ENCODE data around the gene AGPAT2.

AGPAT2 gene

DNA sequence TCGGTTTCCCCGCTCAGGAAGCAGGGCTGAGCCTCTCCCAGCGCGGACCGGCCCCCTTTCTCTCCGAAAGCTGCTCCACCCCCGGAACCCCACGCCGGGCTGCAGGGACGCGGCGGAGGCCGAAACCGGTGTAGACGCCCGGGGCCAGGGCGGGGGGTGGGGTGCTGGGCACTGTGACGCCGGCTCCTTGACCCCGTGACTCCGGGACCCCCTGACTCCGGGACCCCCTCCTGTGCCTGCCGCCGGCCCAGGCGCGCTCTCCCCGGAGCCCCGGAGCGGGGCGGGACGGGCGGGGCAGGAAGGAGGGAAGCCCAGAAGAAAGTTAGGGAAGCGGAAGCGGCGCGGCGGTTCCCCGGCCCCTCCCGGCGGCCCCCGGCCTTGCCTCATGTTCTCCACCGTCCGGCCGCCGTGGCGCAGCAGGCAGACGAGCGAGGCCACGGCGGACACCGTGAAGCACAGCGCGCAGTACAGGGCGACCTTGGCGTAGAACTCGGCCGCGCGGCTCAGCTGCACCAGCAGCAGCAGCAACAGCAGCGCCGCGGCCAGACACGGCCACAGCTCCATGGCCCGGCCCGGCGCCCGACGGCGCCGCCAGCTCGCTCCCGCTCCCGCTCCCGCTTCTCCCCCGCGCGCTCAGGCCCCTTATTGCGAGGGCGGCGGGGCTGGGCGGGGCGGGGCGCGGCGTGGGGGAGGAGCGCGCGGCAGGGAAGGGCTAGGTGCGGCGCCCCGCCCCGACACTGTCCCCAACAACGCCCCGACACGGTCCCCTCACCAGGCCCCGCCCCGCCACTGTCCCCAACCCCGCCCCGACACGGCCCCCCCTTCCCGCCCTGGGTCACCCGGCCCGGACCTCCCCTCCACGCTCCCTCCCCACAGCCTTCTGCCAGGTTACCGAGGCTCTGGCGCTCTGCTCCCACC lies at the start of gene AGPAT2:
TSS of gene AGPAT2 (minus strand) at position 664 of the 918 bp plus-strand sequence. CDS start at position 564, 100 bp downstream.
- peak; percentile 70 for DNase-seq

DNA sequence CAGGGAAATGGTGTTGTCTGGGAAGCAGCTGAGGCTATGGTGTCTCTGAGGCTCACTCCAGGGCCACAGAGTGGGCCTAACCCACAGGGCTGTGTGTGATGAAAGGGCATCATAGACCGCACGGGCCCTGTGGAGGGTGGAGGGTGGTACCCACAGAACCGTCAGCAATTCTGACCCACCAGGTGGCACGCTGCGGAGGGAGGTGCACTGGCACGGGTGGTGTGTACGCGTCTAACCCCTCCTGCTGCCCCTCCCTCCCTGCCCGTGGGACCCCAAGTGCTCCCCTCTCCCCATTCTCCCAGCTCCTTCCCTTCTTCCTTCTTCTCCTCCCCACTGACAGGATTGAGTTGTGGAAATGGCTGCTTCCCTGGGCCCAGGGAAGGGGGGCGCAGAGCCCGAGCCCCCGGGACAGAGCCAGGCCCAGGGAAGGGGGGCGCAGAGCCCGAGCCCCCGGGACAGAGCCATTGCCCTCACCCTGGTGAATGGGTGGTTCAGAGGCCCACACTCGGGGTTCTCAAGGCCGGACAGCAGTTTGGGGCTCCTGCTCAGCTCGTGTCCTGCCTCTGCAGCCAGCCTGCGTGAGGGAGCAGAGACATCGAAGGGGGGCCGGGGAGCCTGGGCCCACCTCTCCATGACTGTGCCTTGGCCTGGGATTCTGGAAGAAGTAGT lies 48.7 kb upstream of the AGPAT2 start:
- DNase-seq: no peak

DNA sequence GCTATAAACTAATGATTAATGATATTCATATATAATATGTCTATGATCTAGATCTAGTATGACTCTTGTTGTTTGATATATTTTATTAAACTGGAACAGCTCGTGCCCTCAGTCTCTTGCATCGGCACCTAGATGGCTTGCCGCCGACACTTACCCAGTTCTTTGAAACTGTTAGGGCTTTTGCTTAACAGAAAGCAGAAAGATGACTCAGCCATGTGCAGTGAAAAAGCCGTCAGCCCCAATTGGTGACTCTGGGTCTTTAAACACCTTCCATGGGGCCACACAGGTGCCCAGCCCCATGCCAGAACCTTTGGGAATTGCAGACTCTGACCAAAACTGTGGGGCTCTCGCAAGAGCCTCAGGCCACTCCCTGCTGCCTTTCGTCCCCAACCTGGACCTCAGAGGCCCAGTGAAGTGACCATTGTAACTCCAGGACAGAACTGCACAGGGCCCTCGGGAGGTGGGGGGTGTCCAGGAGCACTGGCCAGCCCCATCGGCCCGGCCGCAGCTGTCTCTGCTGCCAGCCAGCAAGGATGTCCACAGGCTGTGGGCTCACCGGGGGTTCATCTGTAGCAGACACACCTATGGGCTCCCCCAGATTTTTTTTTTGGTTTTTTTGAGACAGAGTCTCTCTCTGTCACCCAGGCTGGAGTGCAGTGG lies 47.7 kb upstream of the AGPAT2 start:
- DNase-seq: no peak

DNA sequence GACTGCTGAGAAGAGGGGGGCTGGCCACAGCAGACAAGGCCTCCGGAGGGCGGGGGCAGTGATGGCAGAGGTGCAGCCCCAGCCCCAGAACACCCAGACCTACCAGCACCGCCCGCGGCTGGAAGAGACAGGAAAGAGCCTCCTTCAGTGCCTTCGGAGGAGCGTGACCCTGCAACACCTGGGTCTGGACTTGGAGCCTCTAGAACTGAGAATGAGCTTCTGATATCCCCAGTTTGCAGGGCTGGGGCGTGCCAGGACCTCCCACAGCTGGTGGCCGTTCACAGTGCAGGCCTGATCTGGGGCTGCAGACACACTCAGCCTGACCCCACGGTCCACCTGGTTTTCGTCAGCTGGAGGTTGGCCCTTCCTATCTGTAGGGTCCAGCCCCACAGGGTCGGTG lies 46.4 kb upstream of the AGPAT2 start:
- no peak for DNase-seq

- DNase-seq: no peak
Measured at GRCh38 chr9:136732444-136733178, 45.4 kb upstream of the AGPAT2 start.

GRCh38 chr9:136729926-136730325 lies 42.7 kb upstream of the AGPAT2 start:
- no peak for DNase-seq

- no peak for DNase-seq
Measured at GRCh38 chr9:136729144-136729543, 41.9 kb upstream of the AGPAT2 start.

DNA sequence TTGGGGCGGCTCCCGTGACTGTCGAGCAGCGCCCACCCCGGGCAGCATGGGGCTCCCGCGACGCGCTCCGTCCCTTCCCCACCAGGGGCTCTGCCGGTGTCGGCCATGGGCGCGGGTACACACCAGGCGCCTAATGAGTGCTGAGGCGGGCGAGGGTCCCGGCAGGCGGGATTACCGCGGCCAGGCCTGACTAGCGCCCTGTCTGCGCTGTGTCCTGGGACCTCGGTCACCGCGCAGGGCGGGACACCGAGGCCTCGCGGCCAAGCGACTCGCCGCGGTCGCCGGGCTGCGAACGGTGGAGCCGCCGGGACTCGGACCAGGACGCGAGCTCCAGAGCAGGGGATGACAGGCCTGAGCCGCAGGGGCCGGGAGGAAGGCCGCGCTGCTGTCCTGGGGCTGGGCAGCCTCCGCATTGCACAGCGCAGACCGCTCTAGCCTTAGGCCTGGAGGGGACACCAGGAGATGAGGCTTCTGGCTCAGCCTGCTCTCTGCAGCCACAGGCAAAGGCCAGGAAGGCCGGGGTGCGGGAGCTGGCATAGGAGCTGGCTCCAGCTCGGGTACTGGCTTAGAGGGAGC lies 41.4 kb upstream of the AGPAT2 start:
- no peak for DNase-seq

DNA sequence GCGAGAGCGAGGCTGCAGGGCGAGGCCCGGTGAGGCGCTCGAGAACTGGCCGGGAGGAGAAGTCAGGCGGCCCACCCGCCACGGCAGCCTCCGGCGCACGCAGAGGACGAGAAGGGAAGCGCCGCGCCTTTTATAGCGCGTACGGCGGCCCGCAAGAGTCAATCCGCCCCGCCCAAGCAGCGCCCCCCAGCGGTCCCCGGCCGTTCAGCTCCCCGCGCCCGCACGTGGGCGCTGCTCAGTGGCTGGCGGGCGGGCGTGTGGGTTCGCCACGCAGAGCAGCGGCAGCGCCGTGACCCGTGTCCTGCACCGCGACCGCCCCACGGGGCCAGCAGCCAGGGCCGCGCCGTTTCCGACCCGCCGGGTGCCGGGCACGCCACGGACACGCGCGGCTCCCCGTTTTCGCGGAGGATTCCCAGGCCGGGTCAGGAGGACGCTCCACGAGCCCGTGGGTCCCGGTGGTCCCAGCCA lies 40.9 kb upstream of the AGPAT2 start:
- peak; percentile 92 for DNase-seq

DNA sequence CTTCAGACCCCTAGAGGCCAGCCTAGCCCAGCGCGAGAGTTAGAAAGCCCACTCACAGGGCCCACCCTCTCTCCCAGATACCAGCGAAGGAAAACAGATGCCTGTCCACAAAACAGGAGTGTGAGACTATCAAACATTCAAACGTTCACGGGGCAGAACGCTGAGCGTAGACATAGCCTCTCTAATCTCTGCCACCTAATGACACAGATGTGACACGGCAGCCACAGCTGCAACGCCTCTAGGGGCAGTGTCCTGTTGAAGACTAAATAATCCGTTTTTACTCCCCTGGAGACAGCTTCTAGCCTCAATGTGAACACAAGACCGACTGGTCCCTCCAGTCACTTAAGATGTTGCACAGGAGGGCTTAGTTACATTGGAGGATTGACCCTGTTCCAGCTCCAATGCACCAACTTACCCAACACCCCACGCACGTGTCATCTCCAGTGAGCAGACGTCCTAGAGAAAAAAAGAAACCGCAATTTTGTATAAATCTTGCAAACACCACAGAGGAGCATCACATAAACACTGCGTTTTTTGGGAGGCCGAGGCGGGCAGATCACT lies 39.5 kb upstream of the AGPAT2 start:
- peak; percentile 64 for DNase-seq

GRCh38 chr9:136726118-136726517 lies 38.9 kb upstream of the AGPAT2 start:
- no peak for DNase-seq

- no peak for DNase-seq
Measured at GRCh38 chr9:136725612-136726011, 38.4 kb upstream of the AGPAT2 start.

GRCh38 chr9:136724772-136725171 lies 37.5 kb upstream of the AGPAT2 start:
- DNase-seq: no peak

DNA sequence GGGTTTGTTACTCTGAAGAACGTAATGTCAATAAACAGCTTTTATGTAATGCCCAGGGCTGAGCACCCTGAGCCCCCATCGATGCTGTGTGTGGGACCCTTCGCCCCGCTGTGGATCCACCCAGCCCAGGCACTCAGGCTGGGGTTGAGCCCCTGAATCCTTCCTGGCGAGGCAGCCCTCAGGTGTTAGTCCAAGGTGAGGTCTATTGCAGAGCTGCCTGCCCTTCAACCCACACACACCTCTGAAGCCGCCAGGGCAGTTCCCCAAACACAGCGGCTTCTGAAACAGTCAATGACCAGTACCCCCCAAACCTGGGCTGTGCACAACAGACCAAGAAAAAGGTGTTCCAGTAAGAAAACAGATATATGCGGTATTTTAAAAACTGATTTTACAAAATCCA lies 36.7 kb upstream of the AGPAT2 start:
- DNase-seq: no peak

DNA sequence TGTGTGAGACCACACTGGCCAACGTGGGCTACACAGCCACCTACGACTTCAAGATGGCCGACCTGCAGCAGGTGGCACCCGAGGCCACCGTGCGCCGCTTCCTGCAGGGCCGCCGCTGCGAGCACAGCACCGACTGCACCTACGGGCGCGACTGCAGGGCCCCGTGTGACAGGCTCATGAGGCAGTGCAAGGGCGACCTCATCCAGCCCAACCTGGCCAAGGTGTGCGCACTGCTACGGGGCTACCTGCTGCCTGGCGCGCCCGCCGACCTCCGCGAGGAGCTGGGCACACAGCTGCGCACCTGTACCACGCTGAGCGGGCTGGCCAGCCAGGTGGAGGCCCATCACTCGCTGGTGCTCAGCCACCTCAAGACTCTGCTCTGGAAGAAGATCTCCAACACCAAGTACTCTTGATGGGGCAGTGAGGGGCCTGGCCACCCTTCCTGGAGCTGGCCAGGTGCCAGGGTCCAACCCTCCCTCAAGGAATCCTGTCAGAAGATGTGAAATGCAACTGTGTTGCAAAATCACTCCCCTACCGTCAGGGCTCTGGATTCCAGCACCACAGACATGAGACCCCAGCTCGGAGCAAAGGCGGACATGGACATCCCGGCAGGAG lies 36.2 kb upstream of the AGPAT2 start:
- DNase-seq: no peak

DNA sequence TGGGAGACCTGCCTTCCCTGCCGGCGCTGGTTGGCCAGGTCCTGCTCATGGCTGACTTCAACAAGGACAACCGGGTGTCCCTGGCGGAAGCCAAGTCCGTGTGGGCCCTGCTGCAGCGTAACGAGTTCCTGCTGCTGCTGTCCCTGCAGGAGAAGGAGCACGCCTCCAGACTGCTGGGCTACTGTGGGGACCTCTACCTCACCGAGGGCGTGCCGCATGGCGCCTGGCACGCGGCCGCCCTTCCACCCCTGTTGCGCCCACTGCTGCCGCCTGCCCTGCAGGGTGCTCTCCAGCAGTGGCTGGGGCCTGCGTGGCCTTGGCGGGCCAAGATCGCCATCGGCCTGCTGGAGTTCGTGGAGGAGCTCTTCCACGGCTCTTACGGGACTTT lies 35.7 kb upstream of the AGPAT2 start:
- DNase-seq: no peak

- DNase-seq: no peak
Measured at GRCh38 chr9:136722093-136722968, 35.1 kb upstream of the AGPAT2 start.

- DNase-seq: no peak
Measured at GRCh38 chr9:136721339-136722092, 34.3 kb upstream of the AGPAT2 start.

- DNase-seq: no peak
Measured at GRCh38 chr9:136720898-136721338, 33.7 kb upstream of the AGPAT2 start.

Measured in CD4-positive, alpha-beta T cell treated with Interleukin-21 for 1 hour (primary cell).